ENCODE results near the gene JPH3. TPM values are rescaled to one million over a fixed set of nuclear protein-coding genes. Genes with fewer than 3 reads are reported as not detected.

Gene JPH3
- total RNA-seq, 2 experiments from 2014 or later: 0.07 to 0.09 TPM

DNA sequence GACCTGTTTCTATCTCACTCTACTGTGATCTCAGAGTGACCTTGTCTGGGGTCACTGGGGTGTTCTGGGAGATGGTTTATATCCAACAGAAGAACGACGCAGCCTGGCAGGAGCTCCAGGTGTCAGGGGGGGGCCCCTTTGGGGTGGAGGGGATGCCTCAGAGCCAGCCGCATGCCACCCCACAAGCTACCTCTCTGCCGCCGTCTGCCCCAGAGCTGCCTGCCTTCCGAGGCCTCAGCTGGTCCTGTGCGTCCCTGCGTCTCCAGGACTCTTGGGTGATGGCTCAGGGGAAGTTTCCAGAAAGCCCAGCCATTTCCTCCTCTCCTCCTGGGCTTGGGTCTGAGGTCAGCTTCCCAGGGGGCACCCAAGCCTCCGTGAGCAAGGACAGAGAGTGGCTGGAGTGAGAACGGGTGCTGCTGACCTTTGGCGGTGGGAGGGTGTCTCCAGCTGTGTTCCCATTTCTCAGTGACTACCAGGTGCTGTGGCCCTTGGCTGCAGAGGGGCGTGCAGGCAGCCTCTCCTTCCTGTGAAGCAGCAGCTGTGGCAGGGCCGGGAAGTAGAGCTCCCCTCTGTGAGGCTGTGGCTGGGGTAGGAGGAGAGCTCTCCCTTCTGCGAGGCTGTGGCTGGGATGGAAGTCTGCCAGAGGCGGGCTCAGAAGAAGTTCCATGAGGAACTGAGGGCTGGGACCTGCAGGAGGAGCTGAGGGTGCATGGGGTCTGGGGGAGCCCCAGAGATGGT lies 19.8 kb downstream of the JPH3 start:
- TF ChIP-seq, protein P1, sequence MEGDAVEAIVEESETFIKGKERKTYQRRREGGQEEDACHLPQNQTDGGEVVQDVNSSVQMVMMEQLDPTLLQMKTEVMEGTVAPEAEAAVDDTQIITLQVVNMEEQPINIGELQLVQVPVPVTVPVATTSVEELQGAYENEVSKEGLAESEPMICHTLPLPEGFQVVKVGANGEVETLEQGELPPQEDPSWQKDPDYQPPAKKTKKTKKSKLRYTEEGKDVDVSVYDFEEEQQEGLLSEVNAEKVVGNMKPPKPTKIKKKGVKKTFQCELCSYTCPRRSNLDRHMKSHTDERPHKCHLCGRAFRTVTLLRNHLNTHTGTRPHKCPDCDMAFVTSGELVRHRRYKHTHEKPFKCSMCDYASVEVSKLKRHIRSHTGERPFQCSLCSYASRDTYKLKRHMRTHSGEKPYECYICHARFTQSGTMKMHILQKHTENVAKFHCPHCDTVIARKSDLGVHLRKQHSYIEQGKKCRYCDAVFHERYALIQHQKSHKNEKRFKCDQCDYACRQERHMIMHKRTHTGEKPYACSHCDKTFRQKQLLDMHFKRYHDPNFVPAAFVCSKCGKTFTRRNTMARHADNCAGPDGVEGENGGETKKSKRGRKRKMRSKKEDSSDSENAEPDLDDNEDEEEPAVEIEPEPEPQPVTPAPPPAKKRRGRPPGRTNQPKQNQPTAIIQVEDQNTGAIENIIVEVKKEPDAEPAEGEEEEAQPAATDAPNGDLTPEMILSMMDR (IDR thresholded peaks at IDR 0.05): no peak
- intact Hi-C loops (cut with micrococcal nuclease): no loop called here
- H3K27ac Mint-ChIP-seq: no peak overlapping the region
- no peak for DNase-seq
- no peaks in the 10 kb centered on the region for H3K4me1 Mint-ChIP-seq (ENCODE audit: low read depth)
- peaks cover 2% of the 10 kb centered on the region for H3K27me3 Mint-ChIP-seq
- H3K9me3 Mint-ChIP-seq: no peaks in the 10 kb centered on the region
- POLR2A ChIA-PET: no interaction called here
- CTCF ChIA-PET: interaction anchor here (4.0 kb wide), 1 partner anchor 13 kb away, joined by 26 read pairs; no protein-coding TSS in a partner anchor
- H3K4me3 Mint-ChIP-seq: no peak overlapping the region
- no peak for ATAC-seq
- H3K36me3 Mint-ChIP-seq (ENCODE audit: low read depth): no peaks in the 10 kb centered on the region

DNA sequence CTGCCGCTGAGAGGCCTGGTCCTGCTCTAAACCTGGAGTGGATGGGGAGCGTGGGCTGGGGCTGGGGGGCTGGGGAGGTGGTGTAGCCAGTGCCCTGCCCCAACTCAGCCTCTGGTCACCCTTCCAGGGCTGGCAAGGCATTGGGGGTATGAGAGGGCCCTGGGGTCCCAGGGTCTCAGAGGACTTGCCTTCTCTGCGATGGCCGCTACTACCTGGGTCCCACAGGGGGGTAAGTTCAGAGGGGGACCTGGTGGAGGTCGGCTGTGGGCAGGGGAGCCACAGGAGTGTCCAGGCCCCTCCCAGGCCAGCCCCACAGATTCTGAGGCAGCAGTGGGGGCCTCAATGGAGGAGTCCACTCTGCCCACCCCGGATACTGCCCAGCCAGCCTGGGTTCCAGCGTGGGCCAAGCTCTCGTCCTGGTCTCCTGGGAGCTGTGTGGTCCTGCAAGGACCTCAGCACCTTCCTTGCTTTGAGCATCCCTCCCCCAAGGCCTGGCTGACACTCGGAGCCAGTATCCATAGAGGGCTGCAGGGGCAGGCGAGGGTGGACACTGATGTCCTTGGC lies 20.5 kb downstream of the JPH3 start:
- ChIA-PET CTCF (interaction anchor here (4.0 kb wide), 1 partner anchor 13 kb away, joined by 26 read pairs; no protein-coding TSS in a partner anchor), POLR2A (no interaction called here)
- TF ChIP-seq, protein P1 (IDR thresholded peaks at IDR 0.05): no peak
- Mint-ChIP-seq H3K4me3 (no peak overlapping the region), H3K4me1 (ENCODE audit: low read depth) (no peaks in the 10 kb centered on the region), H3K36me3 (ENCODE audit: low read depth) (no peaks in the 10 kb centered on the region), H3K9me3 (no peaks in the 10 kb centered on the region), H3K27me3 (no peaks in the 10 kb centered on the region), H3K27ac (no peak overlapping the region)
- DNase-seq (no peak), ATAC-seq (no peak)
- intact Hi-C loops (cut with micrococcal nuclease): no loop called here

DNA sequence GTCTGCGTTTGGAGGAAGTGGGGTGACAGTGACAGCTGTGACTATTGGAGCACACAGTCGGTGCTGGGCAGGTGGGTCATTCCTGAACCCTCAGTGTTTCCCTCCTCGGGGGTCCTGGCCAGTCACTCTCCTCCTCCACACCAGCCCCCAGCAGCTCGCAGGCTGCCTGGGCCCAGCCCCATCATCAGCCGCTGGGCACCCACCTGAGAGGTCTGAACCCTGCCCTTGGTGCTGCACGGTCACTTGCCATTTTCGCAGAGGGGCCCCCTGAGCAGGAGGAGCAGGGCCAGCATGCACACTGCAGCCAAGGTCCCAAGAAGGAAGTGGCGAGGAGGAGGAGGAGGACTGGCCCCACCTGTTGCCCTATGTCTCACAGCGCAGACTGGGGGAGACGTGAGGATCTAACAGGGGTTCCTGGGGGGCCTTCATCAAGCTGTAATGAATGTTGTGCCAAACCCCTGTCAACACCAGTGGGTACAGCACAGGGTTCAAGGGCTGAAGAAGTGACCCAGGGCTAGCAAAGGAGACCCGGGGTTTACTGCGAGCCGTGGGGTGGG lies 23.0 kb downstream of the JPH3 start:
- CTCF ChIA-PET: interaction anchor here (4.0 kb wide), 1 partner anchor 10 kb away, joined by 26 read pairs; no protein-coding TSS in a partner anchor
- no peaks in the 10 kb centered on the region for H3K9me3 Mint-ChIP-seq
- POLR2A ChIA-PET: no interaction called here
- no peak for ATAC-seq
- no peaks in the 10 kb centered on the region for H3K27me3 Mint-ChIP-seq
- no peaks in the 10 kb centered on the region for H3K36me3 Mint-ChIP-seq (ENCODE audit: low read depth)
- no peak for DNase-seq
- no peak overlapping the region for H3K27ac Mint-ChIP-seq
- intact Hi-C loops (cut with micrococcal nuclease): no loop called here
- no peaks in the 10 kb centered on the region for H3K4me1 Mint-ChIP-seq (ENCODE audit: low read depth)
- TF ChIP-seq, protein P1 (IDR thresholded peaks at IDR 0.05): no peak
- H3K4me3 Mint-ChIP-seq: no peak overlapping the region

DNA sequence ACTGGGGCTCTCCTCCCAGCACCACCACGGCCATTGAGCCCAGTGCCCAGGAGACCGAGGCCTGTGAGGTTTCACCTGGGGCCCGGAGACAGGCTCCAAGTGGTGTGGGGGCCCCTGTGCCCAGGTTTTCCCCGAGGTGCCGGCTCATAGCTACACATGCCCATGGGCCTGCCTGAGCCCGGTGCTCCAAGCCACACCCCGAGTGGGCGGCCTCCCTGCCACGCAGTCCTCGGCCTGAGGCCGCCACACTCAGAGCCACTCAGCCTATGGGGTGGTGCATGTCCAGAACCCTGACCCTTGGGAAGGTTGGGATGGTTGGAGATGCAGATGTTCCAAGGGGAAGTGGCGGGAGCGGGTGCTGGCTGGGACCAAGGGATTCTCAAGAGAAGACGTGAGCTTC lies 24.1 kb downstream of the JPH3 start:
- ATAC-seq: no peak
- TF ChIP-seq, protein P1 (IDR thresholded peaks at IDR 0.05): no peak
- no peak for DNase-seq
- ChIA-PET CTCF (interaction anchor here (1.3 to 1.9 kb wide), 2 partner anchors 10 to 75 kb away, joined by 3 to 13 read pairs; no protein-coding TSS in a partner anchor), POLR2A (no interaction called here)
- Mint-ChIP-seq H3K36me3 (ENCODE audit: low read depth) (no peaks in the 10 kb centered on the region), H3K9me3 (peaks cover 7% of the 10 kb centered on the region), H3K4me3 (no peak overlapping the region), H3K27me3 (peaks cover 4% of the 10 kb centered on the region), H3K4me1 (ENCODE audit: low read depth) (no peaks in the 10 kb centered on the region), H3K27ac (no peak overlapping the region)
- intact Hi-C loops (cut with micrococcal nuclease): no loop called here

DNA sequence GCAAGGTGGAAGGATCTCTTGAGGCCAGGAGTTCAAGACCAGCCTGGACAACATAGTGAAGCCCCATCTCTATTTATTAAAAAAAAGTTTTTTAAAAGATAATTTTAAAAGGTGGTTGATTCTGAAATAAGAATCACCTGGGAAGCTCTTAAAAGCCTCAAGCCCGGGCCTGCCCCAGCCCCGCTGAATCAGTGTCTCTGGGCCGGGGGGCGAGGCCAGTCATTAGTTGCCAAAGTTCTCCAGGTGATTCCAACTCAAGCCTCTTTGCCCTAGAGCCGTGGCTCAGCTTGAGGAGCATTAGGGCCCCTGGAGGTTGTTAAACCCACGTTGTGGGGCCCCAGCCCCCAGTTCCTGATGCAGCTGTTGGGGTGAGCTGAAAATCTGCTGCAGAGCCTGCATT lies 24.6 kb downstream of the JPH3 start:
- CTCF ChIA-PET: interaction anchor here (1.3 to 1.9 kb wide), 2 partner anchors 9 to 76 kb away, joined by 3 to 13 read pairs; no protein-coding TSS in a partner anchor
- intact Hi-C loops (cut with micrococcal nuclease): no loop called here
- DNase-seq (no peak), ATAC-seq (no peak)
- Mint-ChIP-seq H3K27ac (no peak overlapping the region), H3K36me3 (ENCODE audit: low read depth) (no peaks in the 10 kb centered on the region), H3K4me3 (no peak overlapping the region), H3K4me1 (ENCODE audit: low read depth) (no peaks in the 10 kb centered on the region), H3K27me3 (peaks cover 4% of the 10 kb centered on the region), H3K9me3 (peaks cover 7% of the 10 kb centered on the region)
- POLR2A ChIA-PET: no interaction called here
- TF ChIP-seq, protein P1 (IDR thresholded peaks at IDR 0.05): no peak

All from activated CD8-positive, alpha-beta T cell treated with anti-CD3 and anti-CD28 coated beads for 36 hours (primary cell).